H4 (cell line): ENCODE measurements around the gene VAMP1. TPM values are rescaled to one million over a fixed set of nuclear protein-coding genes. Genes with fewer than 3 reads are reported as not detected.
"Not testable (repeated sequence)": the region's sequence is repeated elsewhere in the genome, so short reads cannot be mapped to it uniquely, and the experiment has no call there.

ENCODE experiments used
- DNase-seq: peaks from one replicate; pipeline ENCODE4 v3.0.0-alpha.2; 2015; ENCODE audit warnings: low spot score
- total RNA-seq: library from RNA; depleted of rRNA; stranded (reverse); fragments of >200 nt; shearing (Covaris generic); gene quantifications from 2 replicates; pipeline ENCODE4 v1.2.3, GENCODE V29; 2014; rRNA removed

The VAMP1 gene
- total RNA-seq = 2.8 and 4.1 TPM in 2 replicates

- peak; percentile 99 for DNase-seq
Observed at GRCh38 chr12:6470375-6471163, at the start of gene VAMP1. Gene VAMP1 (minus strand): TSS chr12:6470677. CDS start chr12:6470531, 146 bp downstream.

GRCh38 chr12:6520186-6520585, 49.7 kb upstream of the VAMP1 start:
- DNase-seq = no peak

- DNase-seq = no peak
Observed at GRCh38 chr12:6508087-6508486, 37.6 kb upstream of the VAMP1 start.

- no peak for DNase-seq
Observed at GRCh38 chr12:6507102-6507998, 36.9 kb upstream of the VAMP1 start.

GRCh38 chr12:6500466-6500865, 30.0 kb upstream of the VAMP1 start:
- DNase-seq = no peak

GRCh38 chr12:6497291-6497690, 26.8 kb upstream of the VAMP1 start:
- DNase-seq = not testable (repeated sequence)

GRCh38 chr12:6494968-6495367, 24.5 kb upstream of the VAMP1 start:
- no peak for DNase-seq

- peak; percentile 24 for DNase-seq
Observed at GRCh38 chr12:6494258-6494743, 23.8 kb upstream of the VAMP1 start.

GRCh38 chr12:6493497-6494257, 23.2 kb upstream of the VAMP1 start, which contains the start of gene NCAPD2:
Gene NCAPD2 (plus strand): TSS chr12:6494102. CDS start chr12:6495099, 997 bp downstream.
- peak; percentile 97 for DNase-seq

- peak; percentile 94 for DNase-seq
Observed at GRCh38 chr12:6492838-6493496, 22.5 kb upstream of the VAMP1 start, which contains the start of gene MRPL51. Gene MRPL51 (minus strand): TSS chr12:6493262. CDS start chr12:6493136, 126 bp downstream.

GRCh38 chr12:6490673-6491072, 20.2 kb upstream of the VAMP1 start:
- DNase-seq = not testable (repeated sequence)

GRCh38 chr12:6489449-6489848, 19.0 kb upstream of the VAMP1 start:
- no peak for DNase-seq

- DNase-seq = no peak
Observed at GRCh38 chr12:6488240-6488639, 17.8 kb upstream of the VAMP1 start.

- DNase-seq = no peak
Observed at GRCh38 chr12:6478416-6478815, 7.9 kb upstream of the VAMP1 start.

GRCh38 chr12:6477601-6478377, 7.3 kb upstream of the VAMP1 start:
- not testable (repeated sequence) for DNase-seq

- DNase-seq = peak; percentile 88
Observed at GRCh38 chr12:6476489-6476888, 6.0 kb upstream of the VAMP1 start.

- DNase-seq = not testable (repeated sequence)
Observed at GRCh38 chr12:6475233-6475975, 4.9 kb upstream of the VAMP1 start.

- DNase-seq = no peak
Observed at GRCh38 chr12:6472491-6472890, 2.0 kb upstream of the VAMP1 start.

GRCh38 chr12:6471989-6472360, 1.5 kb upstream of the VAMP1 start:
- DNase-seq = no peak
